BE2C (cell line): Measurements from ENCODE around the gene EFCAB11.

Experiments used
- DNase-seq: peaks from one replicate; pipeline ENCODE4 v3.0.0-alpha.2; 2020
- H3K27me3 ChIP-seq: fragments of 250-450 bp; sonication (Bioruptor Pico); 2 replicates; pipeline ENCODE4 v1.5.1; 2020; ENCODE audit warnings: mild to moderate bottlenecking
- H3K36me3 ChIP-seq: fragments of 250-450 bp; sonication (Bioruptor Pico); 2 replicates; pipeline ENCODE4 v1.5.1; 2020; ENCODE audit warnings: mild to moderate bottlenecking
- H3K4me1 ChIP-seq: fragments of 250-450 bp; sonication (Bioruptor Pico); 2 replicates; pipeline ENCODE4 v1.5.1; 2020
- H3K4me3 ChIP-seq: 2 replicates; pipeline ENCODE4 v1.5.1; 2011; ENCODE audit warnings: low read depth, low read length
- H3K9me3 ChIP-seq: fragments of 250-450 bp; sonication (Bioruptor Pico); 2 replicates; pipeline ENCODE4 v1.5.1; 2020
- TF ChIP-seq, protein P1 (sequence below): IDR thresholded peaks from 2 replicates; pipeline ENCODE4 v1.5.1; 2012; ENCODE audit warnings: mild to moderate bottlenecking, low read depth, low read length

Gene EFCAB11

DNA sequence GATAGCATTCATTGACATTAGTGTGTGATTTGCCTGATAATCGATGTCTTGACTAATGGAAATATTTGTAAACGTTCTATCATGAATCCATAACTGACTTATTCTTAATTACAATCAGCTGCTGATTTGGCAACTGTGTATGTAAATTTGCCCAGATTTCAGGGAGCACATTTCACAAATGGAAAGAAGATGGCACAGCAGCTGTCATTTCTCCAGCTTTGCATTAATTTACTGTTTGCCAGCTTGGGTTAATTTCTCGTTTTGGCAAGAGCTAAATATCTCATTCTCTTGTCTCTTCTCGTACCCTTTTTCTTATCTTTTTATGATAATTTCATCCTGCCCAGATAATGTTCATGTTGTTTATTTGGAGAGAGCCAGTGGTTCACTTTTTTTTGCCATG, 24.1 kb upstream of the EFCAB11 start:
- Histone ChIP-seq H3K4me3 (no peak overlapping the region), H3K4me1 (no peaks in the 10 kb centered on the region), H3K9me3 (no peaks in the 10 kb centered on the region), H3K36me3 (peaks cover 37% of the 10 kb centered on the region), H3K27me3 (no peaks in the 10 kb centered on the region)
- TF ChIP-seq, protein P1, sequence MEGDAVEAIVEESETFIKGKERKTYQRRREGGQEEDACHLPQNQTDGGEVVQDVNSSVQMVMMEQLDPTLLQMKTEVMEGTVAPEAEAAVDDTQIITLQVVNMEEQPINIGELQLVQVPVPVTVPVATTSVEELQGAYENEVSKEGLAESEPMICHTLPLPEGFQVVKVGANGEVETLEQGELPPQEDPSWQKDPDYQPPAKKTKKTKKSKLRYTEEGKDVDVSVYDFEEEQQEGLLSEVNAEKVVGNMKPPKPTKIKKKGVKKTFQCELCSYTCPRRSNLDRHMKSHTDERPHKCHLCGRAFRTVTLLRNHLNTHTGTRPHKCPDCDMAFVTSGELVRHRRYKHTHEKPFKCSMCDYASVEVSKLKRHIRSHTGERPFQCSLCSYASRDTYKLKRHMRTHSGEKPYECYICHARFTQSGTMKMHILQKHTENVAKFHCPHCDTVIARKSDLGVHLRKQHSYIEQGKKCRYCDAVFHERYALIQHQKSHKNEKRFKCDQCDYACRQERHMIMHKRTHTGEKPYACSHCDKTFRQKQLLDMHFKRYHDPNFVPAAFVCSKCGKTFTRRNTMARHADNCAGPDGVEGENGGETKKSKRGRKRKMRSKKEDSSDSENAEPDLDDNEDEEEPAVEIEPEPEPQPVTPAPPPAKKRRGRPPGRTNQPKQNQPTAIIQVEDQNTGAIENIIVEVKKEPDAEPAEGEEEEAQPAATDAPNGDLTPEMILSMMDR, result no peak
- DNase-seq, result no peak

DNA sequence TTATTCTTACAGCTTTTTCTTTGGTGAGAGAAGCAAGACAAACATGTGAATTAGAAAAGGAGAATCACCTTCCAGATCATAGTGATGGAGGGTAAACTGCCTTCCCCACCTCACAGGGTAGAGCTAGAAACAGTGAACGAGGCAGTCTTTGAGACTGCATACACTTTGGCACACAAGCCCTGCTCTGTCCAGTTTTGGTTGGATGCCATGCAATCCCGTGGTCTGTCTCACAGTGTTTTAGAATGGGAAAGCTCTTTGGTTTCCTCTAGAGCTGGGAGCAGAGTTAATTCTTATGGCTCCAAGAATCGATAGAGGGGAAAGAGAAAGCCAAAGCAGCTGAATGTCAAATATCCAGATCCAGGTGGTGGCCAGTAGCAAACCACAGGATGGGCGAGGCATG, 23.1 kb upstream of the EFCAB11 start:
- H3K36me3 ChIP-seq, result peaks cover 44% of the 10 kb centered on the region
- no peak for DNase-seq
- H3K9me3 ChIP-seq, result no peaks in the 10 kb centered on the region
- no peaks in the 10 kb centered on the region for H3K27me3 ChIP-seq
- TF ChIP-seq, protein P1, result no peak
- H3K4me3 ChIP-seq, result no peak overlapping the region
- no peaks in the 10 kb centered on the region for H3K4me1 ChIP-seq

DNA sequence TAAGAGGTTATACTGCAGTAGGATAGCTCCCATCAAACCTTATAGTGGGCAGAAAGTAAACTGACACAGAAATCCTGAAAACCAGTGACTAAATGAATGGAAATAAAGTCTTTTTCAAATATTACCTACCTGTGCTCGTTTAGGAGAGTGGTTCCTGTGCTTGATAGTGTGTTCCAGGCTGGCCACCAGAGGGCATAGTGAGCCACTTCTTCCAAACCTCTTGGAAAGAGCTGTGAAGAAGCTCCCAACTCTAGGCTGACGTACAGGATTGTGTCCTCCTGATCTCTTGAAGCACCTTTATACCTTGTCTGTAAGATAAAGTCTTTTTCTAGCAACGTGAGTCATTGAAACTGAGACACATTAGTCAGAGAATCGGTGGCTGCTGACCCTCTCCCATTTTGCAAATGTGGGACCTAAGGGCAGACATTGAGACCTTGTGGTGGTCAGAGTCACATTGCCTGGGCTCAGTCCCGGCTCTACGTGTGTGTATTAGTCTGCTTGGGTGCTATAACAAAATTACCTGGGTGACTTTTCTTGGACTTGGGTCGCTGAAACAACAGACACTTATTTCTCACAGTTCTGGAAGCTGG, 18.8 kb upstream of the EFCAB11 start:
- Histone ChIP-seq H3K4me1 (no peaks in the 10 kb centered on the region), H3K36me3 (peaks cover 45% of the 10 kb centered on the region), H3K4me3 (no peak overlapping the region), H3K9me3 (no peaks in the 10 kb centered on the region), H3K27me3 (no peaks in the 10 kb centered on the region)
- DNase-seq, result peak; percentile 81
- TF ChIP-seq, protein P1, result peak; percentile 97

DNA sequence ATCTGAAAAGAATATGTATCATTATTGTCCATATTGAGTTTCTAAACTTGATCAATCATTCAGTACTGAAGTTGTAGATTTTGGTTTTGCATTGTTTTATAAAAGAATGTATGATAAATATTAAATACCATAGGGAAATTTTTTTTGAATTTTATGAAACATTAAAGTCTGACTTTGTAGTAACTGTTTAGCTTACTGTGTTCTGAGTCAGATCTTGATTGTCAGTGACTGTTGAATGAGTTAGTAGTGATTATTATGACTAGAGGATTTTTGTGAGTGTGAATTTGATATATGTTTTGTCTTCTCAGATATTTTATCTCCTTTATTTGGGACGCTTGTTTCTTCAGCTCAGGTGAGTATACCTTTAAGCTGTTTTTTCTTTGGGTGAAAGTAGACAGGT, 11.3 kb upstream of the EFCAB11 start:
- Histone ChIP-seq H3K4me3 (no peak overlapping the region), H3K36me3 (peaks cover 19% of the 10 kb centered on the region), H3K9me3 (no peaks in the 10 kb centered on the region), H3K4me1 (peaks cover 15% of the 10 kb centered on the region), H3K27me3 (no peaks in the 10 kb centered on the region)
- TF ChIP-seq, protein P1, result no peak
- no peak for DNase-seq

DNA sequence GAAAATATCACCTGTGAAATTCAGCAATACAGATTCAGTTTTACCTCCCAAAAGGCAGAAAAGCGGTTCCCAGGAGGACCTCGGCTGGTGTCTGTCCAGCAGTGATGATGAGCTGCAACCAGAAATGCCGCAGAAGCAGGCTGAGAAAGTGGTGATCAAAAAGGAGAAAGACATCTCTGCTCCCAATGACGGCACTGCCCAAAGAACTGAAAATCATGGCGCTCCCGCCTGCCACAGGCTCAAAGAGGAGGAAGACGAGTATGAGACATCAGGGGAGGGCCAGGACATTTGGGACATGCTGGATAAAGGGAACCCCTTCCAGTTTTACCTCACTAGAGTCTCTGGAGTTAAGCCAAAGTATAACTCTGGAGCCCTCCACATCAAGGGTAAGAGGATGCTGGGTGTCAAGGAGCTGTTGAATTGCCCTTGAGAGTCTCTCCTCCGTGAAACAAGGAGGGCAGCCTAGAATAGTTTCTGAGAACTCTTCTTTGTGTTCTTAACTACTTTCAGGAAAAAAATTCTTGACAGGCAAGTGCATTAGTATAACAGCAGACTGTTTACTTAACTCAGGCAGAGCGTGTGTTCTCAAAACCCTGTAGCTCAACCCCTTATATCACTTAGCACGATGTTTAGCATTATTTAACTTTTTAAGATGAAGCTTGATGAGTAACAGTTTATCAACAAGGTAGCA, 8.9 kb upstream of the EFCAB11 start:
- Histone ChIP-seq H3K27me3 (no peaks in the 10 kb centered on the region), H3K4me1 (peaks cover 15% of the 10 kb centered on the region), H3K36me3 (peaks cover 16% of the 10 kb centered on the region), H3K4me3 (no peak overlapping the region), H3K9me3 (no peaks in the 10 kb centered on the region)
- TF ChIP-seq, protein P1, result no peak
- no peak for DNase-seq

DNA sequence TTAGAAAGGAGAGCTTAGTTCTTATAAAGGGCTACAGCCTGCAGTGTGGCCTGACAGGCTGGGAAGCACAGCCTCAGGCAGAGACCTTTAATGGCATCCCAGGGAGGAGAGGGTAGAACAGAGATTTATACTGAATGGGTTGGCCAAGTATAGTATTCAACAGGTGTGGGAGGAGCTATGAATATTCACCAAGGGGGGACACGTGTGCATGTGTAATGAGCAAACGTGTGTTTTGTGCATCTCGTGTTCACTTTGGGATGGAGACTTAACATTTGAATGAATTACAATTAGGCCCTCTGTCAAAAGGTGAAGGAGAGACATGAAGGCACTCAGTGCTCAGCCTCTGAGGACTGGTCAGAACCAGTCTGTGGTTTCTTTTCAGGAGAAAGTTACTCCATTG, 6.4 kb upstream of the EFCAB11 start:
- Histone ChIP-seq H3K4me1 (peaks cover 4% of the 10 kb centered on the region), H3K27me3 (no peaks in the 10 kb centered on the region), H3K9me3 (no peaks in the 10 kb centered on the region), H3K4me3 (no peak overlapping the region), H3K36me3 (peaks cover 15% of the 10 kb centered on the region)
- no peak for DNase-seq
- TF ChIP-seq, protein P1, result no peak
